Measurements from ENCODE around the gene CCDC180. TPM values are rescaled to one million over a fixed set of nuclear protein-coding genes. Genes with fewer than 3 reads are reported as not detected.

Gene CCDC180
- total RNA-seq, 4 donors from 2014 or later, result 1.9 to 15.0 (median 4.0) TPM

GRCh38 chr9:97277953-97278352, 29.5 kb upstream of the CCDC180 start:
- 97% methylated on average over 7 of the region's 7 CpGs for WGBS
- TF ChIP-seq POLR2A (IDR thresholded peaks at IDR 0.05; ENCODE audit: low read depth) (no peak), EP300 (IDR thresholded peaks at IDR 0.05) (no peak), POLR2AphosphoS5 (IDR thresholded peaks at IDR 0.05) (no peak), CTCF (IDR thresholded peaks at IDR 0.05) (no peak)
- DNase-seq (ENCODE audit: extremely low spot score), result no peak
- Histone ChIP-seq H3K9me3 (no peaks in the 10 kb centered on the region), H3K4me3 (no peak overlapping the region), H3K27ac (replicated peaks in 1 of 4) (no peak overlapping the region), H3K4me1 (no peaks in the 10 kb centered on the region), H3K36me3 (peaks cover 23 to 71% (median 54%) of the 10 kb centered on the region in 4 donors), H3K27me3 (no peaks in the 10 kb centered on the region)
- intact Hi-C loops (cut with DNase I), result no loop called here

GRCh38 chr9:97280755-97281330, 26.6 kb upstream of the CCDC180 start:
- intact Hi-C loops (cut with DNase I), result no loop called here
- DNase-seq (ENCODE audit: extremely low spot score), result no peak
- no peaks in the 10 kb centered on the region for H3K4me1 ChIP-seq
- WGBS, result 94% methylated on average over 3 of the region's 3 CpGs
- H3K27ac ChIP-seq (replicated peaks in 1 of 4), result no peak overlapping the region
- TF ChIP-seq EP300 (IDR thresholded peaks at IDR 0.05) (no peak), CTCF (IDR thresholded peaks at IDR 0.05) (no peak), POLR2AphosphoS5 (IDR thresholded peaks at IDR 0.05) (no peak), POLR2A (IDR thresholded peaks at IDR 0.05; ENCODE audit: low read depth) (no peak)
- H3K36me3 ChIP-seq, result peaks cover 31 to 91% (median 64%) of the 10 kb centered on the region in 4 donors
- H3K9me3 ChIP-seq, result no peaks in the 10 kb centered on the region
- H3K4me3 ChIP-seq, result no peak overlapping the region
- no peaks in the 10 kb centered on the region for H3K27me3 ChIP-seq

- H3K36me3 ChIP-seq, result peaks cover 23 to 91% (median 54%) of the 10 kb centered on the region in 4 donors
- H3K4me1 ChIP-seq, result no peaks in the 10 kb centered on the region
- no peak for DNase-seq (ENCODE audit: extremely low spot score)
- intact Hi-C loops (cut with DNase I), result no loop called here
- no peak overlapping the region for H3K27ac ChIP-seq (replicated peaks in 1 of 4)
- no peaks in the 10 kb centered on the region for H3K27me3 ChIP-seq
- no peak for TF ChIP-seq EP300 (IDR thresholded peaks at IDR 0.05)
- H3K4me3 ChIP-seq, result no peak overlapping the region
- no peaks in the 10 kb centered on the region for H3K9me3 ChIP-seq
Observed at GRCh38 chr9:97283768-97284167, 23.7 kb upstream of the CCDC180 start.

- WGBS, result 95% methylated on average over 2 of the region's 2 CpGs
- no peaks in the 10 kb centered on the region for H3K9me3 ChIP-seq
- intact Hi-C loops (cut with DNase I), result no loop called here
- DNase-seq (ENCODE audit: extremely low spot score), result no peak
- H3K36me3 ChIP-seq, result peaks cover 15 to 91% (median 51%) of the 10 kb centered on the region in 4 donors
- no peaks in the 10 kb centered on the region for H3K4me1 ChIP-seq
- no peaks in the 10 kb centered on the region for H3K27me3 ChIP-seq
- no peak overlapping the region for H3K27ac ChIP-seq (replicated peaks in 1 of 4)
- H3K4me3 ChIP-seq, result no peak overlapping the region
- TF ChIP-seq CTCF (IDR thresholded peaks at IDR 0.05), result peak in 1 of 3 experiments; percentile 3
- TF ChIP-seq POLR2A (IDR thresholded peaks at IDR 0.05; ENCODE audit: low read depth), result no peak
Observed at GRCh38 chr9:97284798-97285197, 22.7 kb upstream of the CCDC180 start.

GRCh38 chr9:97292200-97292599, 15.3 kb upstream of the CCDC180 start:
- H3K36me3 ChIP-seq, result peaks cover 22 to 88% (median 52%) of the 10 kb centered on the region in 4 donors

More at GRCh38 chr9:97292200-97292599, 15.3 kb upstream of the CCDC180 start:
- intact Hi-C loops (cut with DNase I), result no loop called here
- 100% methylated on average over 2 of the region's 3 CpGs for WGBS
- Histone ChIP-seq H3K27ac (replicated peaks in 1 of 4) (peak overlapping the region in 1 of 4 donors; percentile 22), H3K4me3 (no peak overlapping the region), H3K9me3 (peaks cover 0 to 4% (median under 1%) of the 10 kb centered on the region in 4 donors), H3K4me1 (peaks cover 0 to 21% (median 17%) of the 10 kb centered on the region in 4 donors), H3K27me3 (no peaks in the 10 kb centered on the region)
- no peak for DNase-seq (ENCODE audit: extremely low spot score)
- TF ChIP-seq POLR2AphosphoS5 (IDR thresholded peaks at IDR 0.05) (no peak), CTCF (IDR thresholded peaks at IDR 0.05) (no peak), POLR2A (IDR thresholded peaks at IDR 0.05; ENCODE audit: low read depth) (no peak), EP300 (IDR thresholded peaks at IDR 0.05) (no peak)

Measured in esophagus muscularis mucosa (tissue), 4 donors.